Measurements from ENCODE around the gene ATP6V0E1. TPM values are rescaled to one million over a fixed set of nuclear protein-coding genes. Genes with fewer than 3 reads are reported as not detected.
"Not testable (repeated sequence)": the region's sequence is repeated elsewhere in the genome, so short reads cannot be mapped to it uniquely, and the experiment has no call there.

Gene ATP6V0E1
- total RNA-seq, 2 experiments from 2014 or later, result 102 to 109 TPM

DNA sequence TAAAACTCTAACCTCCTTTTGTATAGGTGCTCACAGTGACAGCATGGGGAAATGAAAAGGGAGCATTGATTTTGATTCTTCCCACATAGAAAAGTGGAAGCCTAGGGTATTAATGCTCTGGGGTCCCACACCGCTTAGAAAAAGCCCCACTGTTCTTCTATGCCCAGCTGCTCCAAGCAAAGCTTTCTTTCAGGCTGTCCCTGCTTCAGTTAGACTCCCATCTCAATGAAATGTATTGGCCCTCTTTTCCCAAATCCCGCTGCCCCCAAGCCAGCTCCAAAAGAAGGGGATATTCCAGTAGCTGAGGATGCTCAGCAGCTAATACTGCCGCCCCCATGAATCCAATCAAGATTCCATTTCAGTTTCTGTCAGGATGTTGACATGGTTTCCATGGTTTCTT, 55.6 kb downstream of the ATP6V0E1 start:
- ATAC-seq, result no peak

DNA sequence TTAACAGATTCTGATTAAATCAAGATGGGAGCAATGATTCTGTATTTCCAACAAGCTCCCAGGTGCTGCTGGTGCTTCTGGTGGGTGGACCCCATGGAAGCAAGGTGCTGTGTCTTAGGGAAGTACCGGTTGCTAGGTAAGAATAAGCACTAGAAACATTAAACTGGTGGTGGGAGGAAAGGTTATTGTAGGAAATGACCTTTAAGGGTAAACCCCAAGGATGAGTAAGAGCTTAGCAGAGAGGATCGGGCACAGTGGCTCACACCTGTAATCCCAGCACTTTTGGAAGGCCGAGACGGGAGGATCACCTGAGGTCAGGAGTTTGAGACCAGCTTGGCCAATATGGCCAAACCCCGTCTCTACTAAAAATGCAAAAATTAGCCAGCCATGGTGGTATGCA, 56.4 kb downstream of the ATP6V0E1 start:
- no peak overlapping the region for H3K27ac Mint-ChIP-seq
- CTCF ChIA-PET, result no interaction called here
- DNase-seq (no peak), ATAC-seq (peak; percentile 17)
- intact Hi-C loops (cut with DNase I, micrococcal nuclease), result no loop called here
- POLR2A ChIA-PET, result interaction anchor here (0.9 kb wide), 1 partner anchor 20 kb away, joined by 3 read pairs; no protein-coding TSS in a partner anchor
- peaks cover 41% of the 10 kb centered on the region for H3K4me1 Mint-ChIP-seq
- H3K9me3 Mint-ChIP-seq (ENCODE audit: low read depth), result no peaks in the 10 kb centered on the region
- H3K27me3 Mint-ChIP-seq, result no peaks in the 10 kb centered on the region
- peaks cover 15% of the 10 kb centered on the region for H3K36me3 Mint-ChIP-seq (ENCODE audit: low read depth)
- H3K4me3 Mint-ChIP-seq, result no peak overlapping the region

More for the DNA sequence above, 55.6 kb downstream of the ATP6V0E1 start:
- POLR2A ChIA-PET, result interaction anchor here (0.9 to 1.3 kb wide), 2 partner anchors 21 to 23 kb away, joined by 3 to 7 read pairs; no protein-coding TSS in a partner anchor
- intact Hi-C loops (cut with DNase I, micrococcal nuclease), result no loop called here
- peaks cover 23% of the 10 kb centered on the region for H3K36me3 Mint-ChIP-seq (ENCODE audit: low read depth)
- CTCF ChIA-PET, result interaction anchor here (0.7 to 1.2 kb wide), 2 partner anchors 42 to 56 kb away, joined by 3 to 4 read pairs; partner anchors contain the start of gene ATP6V0E1
- H3K4me3 Mint-ChIP-seq, result no peak overlapping the region
- peaks cover 48% of the 10 kb centered on the region for H3K4me1 Mint-ChIP-seq
- no peaks in the 10 kb centered on the region for H3K9me3 Mint-ChIP-seq (ENCODE audit: low read depth)
- DNase-seq, result no peak
- H3K27ac Mint-ChIP-seq, result peak overlapping the region; percentile 35
- H3K27me3 Mint-ChIP-seq, result no peaks in the 10 kb centered on the region

DNA sequence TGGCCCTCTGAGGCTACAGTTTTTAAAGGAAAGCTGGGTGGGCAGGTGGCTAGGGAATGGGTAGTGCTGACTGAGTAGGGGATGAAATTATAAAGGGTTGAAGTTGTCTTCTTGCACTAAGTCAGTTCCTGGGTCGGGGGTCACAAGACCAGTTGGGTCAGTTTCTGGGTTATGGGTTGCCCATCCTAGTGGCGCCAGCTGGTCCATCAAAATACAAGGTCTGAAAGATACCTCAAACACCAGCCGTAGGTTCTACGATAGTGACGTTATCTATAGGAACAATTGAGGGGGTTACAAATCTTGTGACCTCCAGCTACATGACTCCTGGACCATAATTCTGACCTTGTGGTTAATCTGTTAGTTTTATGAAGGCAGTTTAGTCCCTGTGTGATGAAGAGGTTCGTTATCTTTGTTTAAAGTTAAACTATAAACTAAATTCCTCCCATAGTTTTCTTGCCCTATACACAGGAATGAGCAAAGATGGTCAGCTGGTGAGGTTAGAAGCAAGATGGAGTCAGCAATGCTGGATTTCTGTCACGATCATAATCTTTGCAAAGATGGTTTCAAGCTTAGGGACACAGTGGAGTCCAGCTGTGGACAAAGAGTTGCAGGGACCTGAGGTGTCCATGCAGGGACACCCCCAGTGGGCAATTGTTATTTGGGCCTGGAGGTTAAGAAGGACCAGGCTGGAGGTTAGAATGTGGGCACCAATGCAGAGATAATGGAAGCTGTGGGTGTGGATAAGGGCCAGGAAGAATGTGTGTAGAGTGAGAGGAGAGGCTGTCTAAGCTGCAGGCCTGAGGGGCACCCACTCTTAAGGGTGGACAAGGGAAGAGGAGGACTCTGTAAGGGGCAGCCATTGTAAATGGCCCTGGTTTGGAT, 58.6 kb downstream of the ATP6V0E1 start:
- Mint-ChIP-seq H3K27ac (no peak overlapping the region), H3K36me3 (ENCODE audit: low read depth) (peaks cover under 1% of the 10 kb centered on the region), H3K27me3 (no peaks in the 10 kb centered on the region), H3K4me1 (peaks cover 20% of the 10 kb centered on the region), H3K9me3 (ENCODE audit: low read depth) (no peaks in the 10 kb centered on the region), H3K4me3 (no peak overlapping the region)
- intact Hi-C loops (cut with DNase I, micrococcal nuclease), result no loop called here
- no peak for DNase-seq
- ATAC-seq, result no peak
- ChIA-PET POLR2A (interaction anchor here (0.6 to 0.9 kb wide), 4 partner anchors 12 to 42 kb away, joined by 3 to 15 read pairs (median 6); no protein-coding TSS in a partner anchor), CTCF (interaction anchor here (0.8 to 2.2 kb wide), 6 partner anchors 12 to 175 kb away, joined by 3 to 10 read pairs (median 4); no protein-coding TSS in a partner anchor)

DNA sequence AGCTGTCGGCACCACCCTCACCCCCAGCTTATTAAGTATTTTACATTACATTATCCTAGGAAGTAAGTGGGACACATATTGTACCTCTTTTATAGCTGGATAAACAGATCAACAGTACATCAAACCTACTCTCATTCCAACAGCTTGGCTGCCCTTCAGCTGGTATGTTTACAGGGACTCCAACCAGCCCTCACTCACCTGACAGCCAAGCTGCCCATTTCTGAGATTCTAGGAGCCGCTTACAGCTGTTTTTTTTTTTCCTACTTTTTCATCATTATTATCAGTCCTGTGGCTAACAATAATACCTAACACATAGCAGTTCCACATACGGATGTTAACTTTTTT, 59.2 kb downstream of the ATP6V0E1 start:
- CTCF ChIA-PET, result interaction anchor here (0.8 to 2.2 kb wide), 5 partner anchors 12 to 175 kb away, joined by 3 to 10 read pairs (median 3); no protein-coding TSS in a partner anchor
- no peak for DNase-seq
- Mint-ChIP-seq H3K4me1 (peaks cover 17% of the 10 kb centered on the region), H3K4me3 (no peak overlapping the region), H3K9me3 (ENCODE audit: low read depth) (no peaks in the 10 kb centered on the region), H3K36me3 (ENCODE audit: low read depth) (no peaks in the 10 kb centered on the region), H3K27ac (no peak overlapping the region), H3K27me3 (no peaks in the 10 kb centered on the region)
- intact Hi-C loops (cut with DNase I, micrococcal nuclease), result no loop called here
- ATAC-seq, result no peak
- POLR2A ChIA-PET, result interaction anchor here (0.6 to 0.9 kb wide), 3 partner anchors 12 to 41 kb away, joined by 3 to 15 read pairs (median 8); no protein-coding TSS in a partner anchor

DNA sequence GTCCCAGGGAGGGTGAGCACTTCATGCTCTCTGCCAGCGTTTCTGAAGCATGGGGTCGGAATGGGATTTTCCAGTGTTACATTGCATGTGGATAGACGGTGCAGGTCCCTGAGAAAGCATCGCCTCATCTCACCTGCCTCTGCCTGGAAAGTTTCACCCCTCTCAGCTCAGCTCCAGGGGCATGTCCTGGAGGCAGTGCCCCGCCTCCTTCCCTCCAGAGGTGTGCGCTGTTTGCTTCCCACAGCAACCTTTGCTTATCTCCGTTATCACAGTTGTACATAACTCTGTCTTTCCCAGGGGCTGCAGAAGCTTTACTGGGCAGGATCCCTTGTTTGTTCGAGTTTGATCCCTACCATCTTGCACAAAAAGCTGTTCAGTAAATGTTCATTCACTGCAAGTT, 61.9 kb downstream of the ATP6V0E1 start:
- ATAC-seq, result no peak
- no peak overlapping the region for H3K27ac Mint-ChIP-seq
- POLR2A ChIA-PET, result interaction anchor here (0.6 kb wide), 2 partner anchors 10 to 218 kb away, joined by 5 to 10 read pairs; no protein-coding TSS in a partner anchor

DNA sequence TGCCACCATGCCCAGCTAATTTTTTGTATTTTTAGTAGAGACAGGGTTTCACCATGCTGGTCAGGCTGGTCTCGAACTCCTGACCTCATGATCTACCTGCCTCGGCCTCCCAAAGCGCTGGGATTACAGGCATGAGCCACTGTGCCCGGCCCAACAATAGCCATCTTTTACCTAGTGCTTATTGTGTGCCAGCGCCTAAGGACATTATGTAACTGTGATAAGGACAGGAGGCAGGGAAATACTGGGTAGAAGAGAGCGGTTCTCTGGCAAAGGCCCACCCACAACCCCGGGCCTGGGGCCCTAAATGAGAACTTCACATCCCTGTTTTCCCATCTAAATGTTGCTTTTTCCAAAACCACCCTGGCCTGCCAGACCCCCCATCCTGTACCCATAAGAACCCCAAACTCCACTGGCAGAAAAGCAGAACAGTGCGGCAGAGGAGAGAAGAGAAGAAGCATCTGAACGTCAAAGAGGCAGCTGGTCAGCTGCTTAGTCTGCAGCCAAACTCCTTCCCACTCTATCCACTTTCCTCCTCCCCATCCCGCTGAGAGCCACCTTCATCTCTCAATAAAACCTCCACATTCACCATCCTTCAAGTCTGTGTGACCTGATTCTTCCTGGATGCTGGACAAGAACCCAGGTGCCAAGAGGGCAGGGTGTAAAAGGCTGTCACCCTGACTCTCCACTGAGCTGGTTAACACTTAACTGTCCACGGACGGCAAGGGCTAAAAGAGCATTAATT, 63.7 kb downstream of the ATP6V0E1 start:
- CTCF ChIA-PET, result interaction anchor here (1.4 kb wide), 1 partner anchor 10 kb away, joined by 3 read pairs; no protein-coding TSS in a partner anchor
- H3K9me3 Mint-ChIP-seq (ENCODE audit: low read depth); ATAC-seq; DNase-seq; H3K4me1 Mint-ChIP-seq; intact Hi-C loops (cut with DNase I, micrococcal nuclease); H3K27ac Mint-ChIP-seq; H3K36me3 Mint-ChIP-seq (ENCODE audit: low read depth); POLR2A ChIA-PET; H3K4me3 Mint-ChIP-seq; H3K27me3 Mint-ChIP-seq: not testable (repeated sequence)

More for the DNA sequence above, 61.9 kb downstream of the ATP6V0E1 start:
- no peak overlapping the region for H3K4me3 Mint-ChIP-seq
- CTCF ChIA-PET, result no interaction called here
- peaks cover 1% of the 10 kb centered on the region for H3K4me1 Mint-ChIP-seq
- H3K9me3 Mint-ChIP-seq (ENCODE audit: low read depth), result no peaks in the 10 kb centered on the region
- intact Hi-C loops (cut with DNase I, micrococcal nuclease), result no loop called here
- DNase-seq, result no peak
- no peaks in the 10 kb centered on the region for H3K36me3 Mint-ChIP-seq (ENCODE audit: low read depth)
- no peaks in the 10 kb centered on the region for H3K27me3 Mint-ChIP-seq

DNA sequence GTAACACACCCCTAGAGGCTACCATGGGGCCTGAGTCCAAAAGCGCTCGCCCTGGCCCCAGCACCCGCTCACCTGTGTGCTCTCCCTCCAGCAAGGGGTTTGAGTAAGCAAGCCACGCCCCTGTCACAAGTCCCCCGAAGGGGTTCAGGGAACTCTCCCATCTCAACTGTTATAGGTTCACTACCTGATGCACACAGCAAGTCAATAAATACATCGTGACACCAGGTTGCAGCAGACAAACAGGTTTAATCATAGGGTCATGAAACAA, 64.2 kb downstream of the ATP6V0E1 start:
- no peak for DNase-seq
- no peak overlapping the region for H3K27ac Mint-ChIP-seq
- H3K4me3 Mint-ChIP-seq, result no peak overlapping the region
- no peaks in the 10 kb centered on the region for H3K36me3 Mint-ChIP-seq (ENCODE audit: low read depth)
- H3K9me3 Mint-ChIP-seq (ENCODE audit: low read depth), result no peaks in the 10 kb centered on the region
- ChIA-PET CTCF (interaction anchor here (1.4 kb wide), 1 partner anchor 10 kb away, joined by 3 read pairs; no protein-coding TSS in a partner anchor), POLR2A (no interaction called here)
- H3K4me1 Mint-ChIP-seq, result no peaks in the 10 kb centered on the region
- no peaks in the 10 kb centered on the region for H3K27me3 Mint-ChIP-seq
- intact Hi-C loops (cut with DNase I, micrococcal nuclease), result no loop called here
- no peak for ATAC-seq

DNA sequence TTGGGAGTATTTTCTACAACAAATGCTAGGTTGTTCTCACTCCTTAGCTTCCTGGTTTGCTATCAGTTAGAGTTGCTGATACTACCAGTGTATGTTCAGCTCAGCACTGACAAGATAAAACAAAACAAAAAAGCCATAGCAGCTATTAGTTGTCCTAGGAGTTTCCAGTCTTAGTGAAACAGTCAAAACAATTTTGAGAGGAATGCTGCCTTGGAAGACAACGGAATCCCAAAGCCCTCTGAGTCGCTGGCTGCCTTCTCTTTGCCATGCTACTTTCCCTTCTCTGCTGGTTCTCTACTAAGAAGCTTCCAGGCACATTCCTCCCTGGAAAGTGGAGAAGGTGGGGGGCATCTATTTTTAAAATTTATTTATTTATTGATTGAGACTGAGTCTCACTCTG, 67.2 kb downstream of the ATP6V0E1 start:
- ATAC-seq (no peak), DNase-seq (no peak)
- H3K9me3 Mint-ChIP-seq (ENCODE audit: low read depth), result no peaks in the 10 kb centered on the region
- H3K4me1 Mint-ChIP-seq, result peaks cover 20% of the 10 kb centered on the region
- H3K27ac Mint-ChIP-seq, result no peak overlapping the region
- ChIA-PET CTCF (interaction anchor here (0.8 to 1.2 kb wide), 3 partner anchors 9 to 522 kb away, joined by 3 read pairs; no protein-coding TSS in a partner anchor), POLR2A (no interaction called here)
- intact Hi-C loops (cut with DNase I, micrococcal nuclease), result no loop called here
- H3K36me3 Mint-ChIP-seq (ENCODE audit: low read depth), result no peaks in the 10 kb centered on the region
- H3K4me3 Mint-ChIP-seq, result no peak overlapping the region
- H3K27me3 Mint-ChIP-seq, result no peaks in the 10 kb centered on the region

DNA sequence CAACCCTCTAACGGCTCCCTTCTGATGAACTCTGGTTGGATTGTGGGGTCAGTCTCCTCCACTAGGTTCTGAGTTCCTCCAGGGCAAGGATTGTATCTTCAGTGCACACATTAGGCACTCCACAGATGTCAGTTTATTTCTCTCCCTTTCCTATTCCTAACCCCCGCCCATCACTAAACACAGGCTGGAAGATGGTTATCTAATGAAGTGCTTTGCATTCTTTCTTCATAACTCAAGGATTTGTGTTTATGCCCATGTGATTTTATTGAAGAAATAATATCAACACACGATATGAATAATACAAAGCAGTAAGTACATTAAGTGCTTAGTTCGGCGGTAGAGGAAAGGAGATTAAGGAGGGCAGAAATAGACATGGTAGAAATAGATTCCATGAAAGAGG, 68.2 kb downstream of the ATP6V0E1 start:
- CTCF ChIA-PET, result interaction anchor here (1.2 kb wide), 1 partner anchor 8 kb away, joined by 3 read pairs; no protein-coding TSS in a partner anchor
- DNase-seq, result no peak

DNA sequence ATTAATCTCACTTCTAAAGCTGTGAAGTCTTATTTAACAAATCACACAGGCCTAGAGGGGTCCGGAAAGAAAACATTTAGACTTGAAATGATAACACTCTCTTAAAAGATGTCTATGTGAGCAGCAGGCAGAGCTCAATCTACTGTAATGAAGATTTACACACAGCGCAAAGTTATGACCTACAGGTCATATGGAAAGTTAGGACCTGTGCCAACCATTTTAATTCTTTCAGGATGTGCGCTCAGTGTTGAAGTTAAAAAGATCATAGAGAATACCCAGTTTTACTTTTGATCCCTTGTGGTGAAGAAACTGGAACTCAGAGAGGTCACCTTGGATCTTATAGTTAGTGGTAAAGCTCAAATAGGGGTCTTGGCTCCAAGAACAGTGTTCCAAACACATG, 69.5 kb downstream of the ATP6V0E1 start:
- no peak overlapping the region for H3K4me3 Mint-ChIP-seq
- CTCF ChIA-PET, result interaction anchor here (1.3 to 2.3 kb wide), 2 partner anchors 10 to 17 kb away, joined by 3 to 10 read pairs; no protein-coding TSS in a partner anchor
- H3K9me3 Mint-ChIP-seq (ENCODE audit: low read depth), result no peaks in the 10 kb centered on the region
- no peak for DNase-seq
- no peaks in the 10 kb centered on the region for H3K36me3 Mint-ChIP-seq (ENCODE audit: low read depth)
- intact Hi-C loops (cut with DNase I, micrococcal nuclease), result no loop called here
- H3K4me1 Mint-ChIP-seq, result peaks cover 25% of the 10 kb centered on the region
- POLR2A ChIA-PET, result interaction anchor here (0.6 kb wide), 1 partner anchor 37 kb away, joined by 3 read pairs; no protein-coding TSS in a partner anchor
- no peaks in the 10 kb centered on the region for H3K27me3 Mint-ChIP-seq
- H3K27ac Mint-ChIP-seq, result no peak overlapping the region
- ATAC-seq, result no peak

More for the DNA sequence above, 68.2 kb downstream of the ATP6V0E1 start:
- H3K9me3 Mint-ChIP-seq (ENCODE audit: low read depth), result no peaks in the 10 kb centered on the region
- H3K36me3 Mint-ChIP-seq (ENCODE audit: low read depth), result no peaks in the 10 kb centered on the region
- H3K27me3 Mint-ChIP-seq, result no peaks in the 10 kb centered on the region
- no peak overlapping the region for H3K4me3 Mint-ChIP-seq
- no peak overlapping the region for H3K27ac Mint-ChIP-seq
- H3K4me1 Mint-ChIP-seq, result peaks cover 22% of the 10 kb centered on the region
- POLR2A ChIA-PET, result no interaction called here
- no peak for ATAC-seq
- intact Hi-C loops (cut with DNase I, micrococcal nuclease), result no loop called here

DNA sequence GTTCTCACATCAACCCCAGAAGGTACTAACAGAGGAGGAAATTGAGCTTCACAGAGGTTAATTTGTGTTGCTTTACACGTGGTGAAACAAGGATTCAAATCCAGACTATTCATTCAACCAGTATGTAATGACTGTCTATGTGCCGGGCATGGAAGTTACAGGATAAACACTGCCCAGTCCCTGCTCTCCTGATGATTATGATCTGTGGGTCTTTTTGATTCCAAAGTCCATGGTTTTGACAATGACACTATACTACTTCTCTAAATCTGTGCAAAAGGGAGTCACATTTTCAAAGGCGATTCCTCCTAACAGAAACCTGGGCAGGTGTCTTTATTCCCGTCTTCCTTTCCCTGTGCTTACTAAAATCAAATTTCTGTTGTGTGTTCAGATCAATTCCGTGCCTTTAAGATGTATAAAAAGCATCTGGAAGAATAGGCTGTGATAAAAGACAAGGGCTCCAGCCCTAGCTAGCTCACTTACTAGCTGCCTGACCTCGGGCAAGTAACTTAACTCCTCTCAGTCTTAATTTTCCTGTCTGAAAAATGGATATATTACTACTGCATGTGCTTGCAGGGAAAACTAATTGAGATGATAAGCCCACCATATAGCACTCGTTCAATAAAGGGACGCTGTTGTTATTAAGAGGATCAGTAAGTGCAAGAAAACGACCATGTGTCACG, 71.6 kb downstream of the ATP6V0E1 start:
- H3K27me3 Mint-ChIP-seq, result no peaks in the 10 kb centered on the region
- H3K27ac Mint-ChIP-seq, result peak overlapping the region; percentile 93
- POLR2A ChIA-PET, result interaction anchor here (0.6 kb wide), 1 partner anchor 9 kb away, joined by 5 read pairs; no protein-coding TSS in a partner anchor
- ATAC-seq, result no peak
- H3K4me3 Mint-ChIP-seq, result peak overlapping the region; percentile 88
- no peaks in the 10 kb centered on the region for H3K36me3 Mint-ChIP-seq (ENCODE audit: low read depth)
- peaks cover 34% of the 10 kb centered on the region for H3K4me1 Mint-ChIP-seq
- CTCF ChIA-PET, result interaction anchor here (0.6 to 2.3 kb wide), 5 partner anchors 12 to 340 kb away, joined by 3 to 10 read pairs (median 3); partner anchors contain the start of gene ATP6V0E1
- no peak for DNase-seq
- intact Hi-C loops (cut with DNase I, micrococcal nuclease), result loop anchor here in 1 of 2 experiments (5.0 kb wide), 2 partner anchors 223 to 878 kb away; partner anchors contain the start of gene ERGIC1
- no peaks in the 10 kb centered on the region for H3K9me3 Mint-ChIP-seq (ENCODE audit: low read depth)

Measured in activated CD4-positive, alpha-beta T cell treated with anti-CD3 and anti-CD28 coated beads for 36 hours (primary cell).